Loucy (cell line): Measurements from ENCODE around the gene RAB29.

ENCODE experiments used
- H2AFZ ChIP-seq: fragments of 200-600 bp; sonication (generic); 2 replicates; pipeline ENCODE4 v1.6.0; 2016; ENCODE audit warnings: antibody characterized with exemption, mild to moderate bottlenecking, low read length, moderate library complexity
- H3F3A ChIP-seq: fragments of 200-600 bp; 2 replicates; pipeline ENCODE4 v1.6.0; 2016; ENCODE audit warnings: antibody characterized with exemption, low read depth, mild to moderate bottlenecking
- H3K27me3 ChIP-seq: fragments of 200-600 bp; sonication (generic); 2 replicates; pipeline ENCODE4 v1.6.1; 2014; ENCODE audit warnings: low read length, mild to moderate bottlenecking; ENCODE audit not compliant: insufficient read depth, poor library complexity, severe bottlenecking
- H3K36me3 ChIP-seq: fragments of 200-600 bp; sonication (generic); 2 replicates; pipeline ENCODE4 v1.6.1; 2016; ENCODE audit warnings: low read length; ENCODE audit not compliant: insufficient read depth
- H3K4me1 ChIP-seq: fragments of 200-600 bp; sonication (generic); 2 replicates; pipeline ENCODE4 v1.5.1; 2014; ENCODE audit warnings: low read length, mild to moderate bottlenecking; ENCODE audit not compliant: insufficient read depth, poor library complexity, severe bottlenecking
- H3K4me2 ChIP-seq: fragments of 200-600 bp; sonication (generic); 2 replicates; pipeline ENCODE4 v1.6.0; 2014; ENCODE audit warnings: antibody characterized with exemption, low read length, low read depth, mild to moderate bottlenecking; ENCODE audit not compliant: poor library complexity, severe bottlenecking
- H3K4me3 ChIP-seq: fragments of 200-600 bp; sonication (generic); 2 replicates; pipeline ENCODE4 v1.5.1; 2014; ENCODE audit warnings: low read length, mild to moderate bottlenecking, mixed read lengths; ENCODE audit not compliant: poor library complexity, severe bottlenecking
- H3K79me2 ChIP-seq: fragments of 200-600 bp; sonication (generic); 2 replicates; pipeline ENCODE4 v1.6.1; 2014; ENCODE audit warnings: low read length; ENCODE audit not compliant: insufficient read depth
- H3K9ac ChIP-seq: fragments of 200-600 bp; sonication (generic); 2 replicates; pipeline ENCODE4 v1.6.0; 2014; ENCODE audit warnings: mild to moderate bottlenecking, low read depth, low read length, moderate library complexity; ENCODE audit not compliant: poor library complexity, severe bottlenecking
- H3K9me2 ChIP-seq: fragments of 200-600 bp; sonication (generic); replicated peaks from 2 replicates; pipeline ENCODE4 v1.6.1; 2016; ENCODE audit warnings: low read depth, low read length, mixed read lengths
- H3K9me3 ChIP-seq: fragments of 200-600 bp; sonication (generic); 2 replicates; pipeline ENCODE4 v1.6.1; 2014; ENCODE audit warnings: mild to moderate bottlenecking, antibody characterized with exemption, low read length, low read depth; ENCODE audit not compliant: insufficient read depth
- H4K20me1 ChIP-seq: fragments of 200-600 bp; sonication (generic); 2 replicates; pipeline ENCODE4 v1.6.0; 2014; ENCODE audit warnings: antibody characterized with exemption, low read length, mild to moderate bottlenecking; ENCODE audit not compliant: insufficient read depth, poor library complexity, severe bottlenecking
- CTCF ChIP-seq: fragments of 200-600 bp; sonication (generic); conservative IDR thresholded peaks from 2 replicates; pipeline ENCODE4 v1.5.1; 2014; ENCODE audit warnings: mild to moderate bottlenecking, antibody characterized with exemption, low read length
- EZH2phosphoT487 ChIP-seq: fragments of 200-600 bp; IDR thresholded peaks from 2 replicates; pipeline ENCODE4 v1.6.1; 2018; ENCODE audit warnings: antibody characterized with exemption, mild to moderate bottlenecking, moderate library complexity, borderline replicate concordance

Gene RAB29

GRCh38 chr1:205756552-205756951 lies 18.7 kb downstream of the RAB29 start:
- Histone ChIP-seq H3K27me3 (no peaks in the 10 kb centered on the region), H4K20me1 (no peaks in the 10 kb centered on the region), H3K4me3 (no peak overlapping the region), H3F3A (peaks cover 3% of the 10 kb centered on the region; the same call in 1 of the 2 replicates), H3K4me1 (no peaks in the 10 kb centered on the region), H3K4me2 (no peak overlapping the region), H3K9ac (no peak overlapping the region), H3K9me2 (no peaks in the 10 kb centered on the region), H2AFZ (no peak overlapping the region), H3K79me2 (no peaks in the 10 kb centered on the region), H3K36me3 (no peaks in the 10 kb centered on the region), H3K9me3 (no peaks in the 10 kb centered on the region)
- TF ChIP-seq CTCF = no peak
- no peak for TF ChIP-seq EZH2phosphoT487

GRCh38 chr1:205754857-205755256 lies 20.4 kb downstream of the RAB29 start:
- Histone ChIP-seq H3K36me3 (no peaks in the 10 kb centered on the region), H3K9ac (no peak overlapping the region), H3K9me3 (no peaks in the 10 kb centered on the region), H3K4me3 (no peak overlapping the region), H3K4me2 (no peak overlapping the region), H3K9me2 (no peaks in the 10 kb centered on the region), H2AFZ (no peak overlapping the region), H3K4me1 (peaks cover 7% of the 10 kb centered on the region), H3K27me3 (no peaks in the 10 kb centered on the region), H4K20me1 (no peaks in the 10 kb centered on the region), H3K79me2 (peaks cover 2% of the 10 kb centered on the region; the same call in 1 of the 2 replicates), H3F3A (peaks cover 3% of the 10 kb centered on the region; the same call in 1 of the 2 replicates)
- TF ChIP-seq CTCF (no peak), EZH2phosphoT487 (no peak)

GRCh38 chr1:205751036-205751651 lies 24.1 kb downstream of the RAB29 start:
- Histone ChIP-seq H2AFZ (peak overlapping the region; percentile 93; the same call in 1 of the 2 replicates), H3K36me3 (0 out of 2 replicates have a peak, but pooled peaks cover 2% of the 10 kb centered on the region), H3K4me1 (peaks cover 27% of the 10 kb centered on the region), H3K79me2 (peaks cover 39% of the 10 kb centered on the region), H4K20me1 (peaks cover 31% of the 10 kb centered on the region), H3K4me2 (peak overlapping the region; percentile 78), H3K9me3 (no peaks in the 10 kb centered on the region), H3K27me3 (no peaks in the 10 kb centered on the region), H3F3A (peaks cover 3% of the 10 kb centered on the region; the same call in 1 of the 2 replicates), H3K4me3 (peak overlapping the region; percentile 80), H3K9ac (peak overlapping the region; percentile 98), H3K9me2 (no peaks in the 10 kb centered on the region)
- TF ChIP-seq EZH2phosphoT487 (no peak), CTCF (no peak)
